Adipocyte (in vitro differentiated cells): ENCODE measurements around the gene NPHS1.
"Not testable (repeated sequence)": the region's sequence is repeated elsewhere in the genome, so short reads cannot be mapped to it uniquely, and the experiment has no call there.

Experiments used
- DNase-seq: peaks from one replicate; pipeline ENCODE4 v3.0.0-alpha.2; 2015; ENCODE audit warnings: low read depth
- H3K27me3 ChIP-seq: replicated peaks from 2 replicates; pipeline ENCODE4 v1.7.0; 2013; ENCODE audit warnings: mild to moderate bottlenecking, low read length, moderate library complexity; ENCODE audit not compliant: control insufficient read depth, insufficient read depth
- H3K36me3 ChIP-seq: 2 replicates; pipeline ENCODE4 v1.7.0; 2013; ENCODE audit warnings: low read length, mild to moderate bottlenecking, moderate library complexity; ENCODE audit not compliant: control insufficient read depth, insufficient read depth, severe bottlenecking
- H3K4me1 ChIP-seq: 2 replicates; pipeline ENCODE4 v1.7.0; 2013; ENCODE audit warnings: mild to moderate bottlenecking, low read length, moderate library complexity; ENCODE audit not compliant: control insufficient read depth, insufficient read depth
- H3K4me3 ChIP-seq: 2 replicates; pipeline ENCODE4 v1.7.0; 2013; ENCODE audit warnings: mild to moderate bottlenecking, low read length, moderate library complexity
- H3K9ac ChIP-seq: 2 replicates; pipeline ENCODE4 v1.7.0; 2013; ENCODE audit warnings: mild to moderate bottlenecking, low read length, moderate library complexity
- H3K9me3 ChIP-seq: 2 replicates; pipeline ENCODE4 v1.7.0; 2013; ENCODE audit warnings: mild to moderate bottlenecking, low read length, moderate library complexity; ENCODE audit not compliant: control insufficient read depth

Gene NPHS1

GRCh38 chr19:35846038-35846668, 6.2 kb downstream of the NPHS1 start:
- H3K27me3 ChIP-seq = peaks cover 79% of the 10 kb centered on the region
- no peaks in the 10 kb centered on the region for H3K36me3 ChIP-seq
- H3K9ac ChIP-seq = no peak overlapping the region
- DNase-seq = no peak
- no peak overlapping the region for H3K4me3 ChIP-seq
- peaks cover 7% of the 10 kb centered on the region for H3K4me1 ChIP-seq
- peaks cover 11% of the 10 kb centered on the region for H3K9me3 ChIP-seq

- Histone ChIP-seq H3K9ac (no peak overlapping the region), H3K9me3 (peaks cover 11% of the 10 kb centered on the region), H3K27me3 (peaks cover 72% of the 10 kb centered on the region), H3K4me1 (peaks cover 7% of the 10 kb centered on the region), H3K4me3 (peak overlapping the region; percentile 44), H3K36me3 (no peaks in the 10 kb centered on the region)
- no peak for DNase-seq
Observed at GRCh38 chr19:35845215-35846037, 6.9 kb downstream of the NPHS1 start.

GRCh38 chr19:35844482-35845214, 7.7 kb downstream of the NPHS1 start:
- H3K4me3 ChIP-seq = peak overlapping the region; percentile 44
- no peak overlapping the region for H3K9ac ChIP-seq
- no peak for DNase-seq
- peaks cover 12% of the 10 kb centered on the region for H3K9me3 ChIP-seq
- H3K36me3 ChIP-seq = no peaks in the 10 kb centered on the region
- H3K27me3 ChIP-seq = peaks cover 65% of the 10 kb centered on the region
- H3K4me1 ChIP-seq = peaks cover 7% of the 10 kb centered on the region

GRCh38 chr19:35843676-35844481, 8.4 kb downstream of the NPHS1 start:
- Histone ChIP-seq H3K9ac (no peak overlapping the region), H3K4me3 (no peak overlapping the region), H3K27me3 (peaks cover 57% of the 10 kb centered on the region), H3K9me3 (peaks cover 20% of the 10 kb centered on the region), H3K36me3 (no peaks in the 10 kb centered on the region), H3K4me1 (peaks cover 7% of the 10 kb centered on the region)
- DNase-seq = no peak

GRCh38 chr19:35842666-35843272, 9.5 kb downstream of the NPHS1 start:
- H3K36me3 ChIP-seq = no peaks in the 10 kb centered on the region
- peaks cover 52% of the 10 kb centered on the region for H3K27me3 ChIP-seq
- no peak overlapping the region for H3K4me3 ChIP-seq
- H3K4me1 ChIP-seq = peaks cover 7% of the 10 kb centered on the region
- no peak overlapping the region for H3K9ac ChIP-seq
- peaks cover 23% of the 10 kb centered on the region for H3K9me3 ChIP-seq
- no peak for DNase-seq

- peaks cover 23% of the 10 kb centered on the region for H3K9me3 ChIP-seq
- peaks cover 7% of the 10 kb centered on the region for H3K4me1 ChIP-seq
- H3K27me3 ChIP-seq = peaks cover 52% of the 10 kb centered on the region
- no peak for DNase-seq
- H3K36me3 ChIP-seq = no peaks in the 10 kb centered on the region
- H3K4me3 ChIP-seq = no peak overlapping the region
- no peak overlapping the region for H3K9ac ChIP-seq
Observed at GRCh38 chr19:35841961-35842595, 10.2 kb downstream of the NPHS1 start.

GRCh38 chr19:35836096-35836495, 16.2 kb downstream of the NPHS1 start:
- not testable (repeated sequence) for DNase-seq
- H3K27me3 ChIP-seq = peaks cover 27% of the 10 kb centered on the region

GRCh38 chr19:35833972-35834371, 18.3 kb downstream of the NPHS1 start:
- H3K9me3 ChIP-seq = peaks cover 5% of the 10 kb centered on the region
- H3K4me1 ChIP-seq = no peaks in the 10 kb centered on the region
- H3K27me3 ChIP-seq = peaks cover 32% of the 10 kb centered on the region
- no peak for DNase-seq
- H3K36me3 ChIP-seq = no peaks in the 10 kb centered on the region
- H3K4me3 ChIP-seq = no peak overlapping the region
- H3K9ac ChIP-seq = no peak overlapping the region

More at GRCh38 chr19:35836096-35836495, 16.2 kb downstream of the NPHS1 start:
- H3K9ac ChIP-seq, H3K36me3 ChIP-seq, H3K4me1 ChIP-seq, H3K4me3 ChIP-seq: not testable (repeated sequence)
- H3K9me3 ChIP-seq = peaks cover 12% of the 10 kb centered on the region

- no peaks in the 10 kb centered on the region for H3K36me3 ChIP-seq
- no peak overlapping the region for H3K9ac ChIP-seq
- no peaks in the 10 kb centered on the region for H3K4me1 ChIP-seq
- peaks cover 32% of the 10 kb centered on the region for H3K27me3 ChIP-seq
- no peaks in the 10 kb centered on the region for H3K9me3 ChIP-seq
- H3K4me3 ChIP-seq = no peak overlapping the region
- no peak for DNase-seq
Observed at GRCh38 chr19:35832054-35832453, 20.2 kb downstream of the NPHS1 start.

GRCh38 chr19:35830986-35831385, 21.3 kb downstream of the NPHS1 start:
- Histone ChIP-seq H3K9ac (no peak overlapping the region), H3K4me1 (no peaks in the 10 kb centered on the region), H3K36me3 (no peaks in the 10 kb centered on the region), H3K27me3 (peaks cover 35% of the 10 kb centered on the region), H3K4me3 (no peak overlapping the region), H3K9me3 (no peaks in the 10 kb centered on the region)
- no peak for DNase-seq
